Hepatocyte (in vitro differentiated cells): ENCODE data around the gene CNIH3. TPM values are rescaled to one million over a fixed set of nuclear protein-coding genes. Genes with fewer than 3 reads are reported as not detected.

Experiments
- DNase-seq: peaks from one replicate; pipeline ENCODE4 v3.0.0-alpha.2; 2016; ENCODE audit warnings: low spot score
- H2AFZ ChIP-seq: fragments of 200-600 bp; sonication (generic); 2 replicates; pipeline ENCODE4 v1.6.0; 2016; ENCODE audit warnings: antibody characterized with exemption, mild to moderate bottlenecking
- H3K27ac ChIP-seq: fragments of 200-600 bp; sonication (generic); 2 replicates; pipeline ENCODE4 v1.5.1; 2016; ENCODE audit warnings: mild to moderate bottlenecking
- H3K27me3 ChIP-seq: fragments of 200-600 bp; sonication (generic); 2 replicates; pipeline ENCODE4 v1.6.1; 2016
- H3K36me3 ChIP-seq: fragments of 200-600 bp; sonication (generic); replicated peaks from 2 replicates; pipeline ENCODE4 v1.5.1; 2016; ENCODE audit warnings: low read depth; ENCODE audit not compliant: insufficient read depth
- H3K4me1 ChIP-seq: fragments of 200-600 bp; sonication (generic); 2 replicates; pipeline ENCODE4 v1.5.1; 2016; ENCODE audit warnings: mild to moderate bottlenecking, moderate library complexity; ENCODE audit not compliant: insufficient read depth
- H3K4me2 ChIP-seq: fragments of 200-600 bp; sonication (generic); 2 replicates; pipeline ENCODE4 v1.6.0; 2016
- H3K4me3 ChIP-seq: fragments of 200-600 bp; sonication (generic); 2 replicates; pipeline ENCODE4 v1.5.1; 2016; ENCODE audit warnings: mild to moderate bottlenecking
- H3K79me2 ChIP-seq: fragments of 200-600 bp; sonication (generic); 2 replicates; pipeline ENCODE4 v1.6.0; 2017; ENCODE audit warnings: mild to moderate bottlenecking
- H3K9me2 ChIP-seq: fragments of 200-600 bp; sonication (generic); replicated peaks from 2 replicates; pipeline ENCODE4 v1.6.0; 2017; ENCODE audit warnings: mild to moderate bottlenecking; ENCODE audit not compliant: insufficient read depth
- H3K9me3 ChIP-seq: fragments of 200-600 bp; sonication (generic); 2 replicates; pipeline ENCODE4 v1.5.1; 2016; ENCODE audit warnings: low read depth, mild to moderate bottlenecking
- H4K20me1 ChIP-seq: fragments of 200-600 bp; sonication (generic); 2 replicates; pipeline ENCODE4 v1.6.0; 2016; ENCODE audit warnings: mild to moderate bottlenecking; ENCODE audit not compliant: insufficient read depth, poor library complexity, severe bottlenecking
- CTCF ChIP-seq: fragments of 200-600 bp; sonication (generic); IDR thresholded peaks from 2 replicates; pipeline ENCODE4 v1.5.1; 2016; ENCODE audit warnings: antibody characterized with exemption, mild to moderate bottlenecking; ENCODE audit not compliant: poor library complexity
- EZH2 ChIP-seq: fragments of 200-600 bp; sonication (generic); IDR thresholded peaks from 2 replicates; pipeline ENCODE4 v1.6.1; 2016; ENCODE audit warnings: antibody characterized with exemption, mild to moderate bottlenecking, borderline replicate concordance
- EZH2phosphoT487 ChIP-seq: fragments of 200-600 bp; sonication (generic); IDR thresholded peaks from one replicate; pipeline ENCODE4 v1.6.1; 2018; ENCODE audit warnings: antibody characterized with exemption, mild to moderate bottlenecking, low read depth, moderate library complexity; ENCODE audit not compliant: unreplicated experiment, severe bottlenecking
- WGBS: methylation state at CpG from one replicate; pipeline ENCODE4 v1.1.6; 2016; ENCODE audit warnings: low lambda C conversion rate; ENCODE audit errors: missing lambda C conversion rate; 5-methylcytosine and 5-hydroxymethylcytosine counted together
- polyA plus RNA-seq: library from polyadenylated mRNA; unstranded; fragments of >200 nt; fragmentation: Nextera tagmentation; extraction: Ambion mirVana; gene quantifications from 2 replicates; pipeline ENCODE4 v1.2.1, GENCODE V29; 2016
- total RNA-seq: library from RNA; depleted of rRNA; stranded (reverse); fragments of >200 nt; gene quantifications from 2 replicates; pipeline ENCODE4 v1.2.3, GENCODE V29; 2014

The CNIH3 gene
- total and polyA plus RNA-seq, 2 experiments from 2014 or later, result 2.8 to 3.5 TPM

DNA sequence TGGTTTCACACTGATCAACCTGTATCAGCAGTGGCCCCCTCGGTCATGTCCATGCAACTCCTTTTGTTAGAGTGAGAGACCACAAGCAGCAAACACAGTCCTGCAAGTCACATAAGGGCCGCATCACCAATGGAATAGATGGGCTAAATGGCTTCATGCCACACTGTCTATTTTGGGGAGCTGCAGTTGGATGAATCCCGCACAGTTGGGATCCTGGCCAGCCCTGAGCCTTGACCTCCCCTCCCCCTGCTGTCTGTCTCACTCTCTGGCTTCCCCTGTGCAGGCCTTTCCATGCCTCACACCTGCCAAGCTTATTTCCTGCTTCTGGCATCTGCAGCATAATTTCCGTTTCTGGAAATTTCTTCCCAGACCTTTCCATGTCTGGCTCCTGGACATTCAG lies 57.0 kb downstream of the CNIH3 start:
- H3K9me2 ChIP-seq, result no peaks in the 10 kb centered on the region
- H3K27ac ChIP-seq, result no peak overlapping the region
- no peak overlapping the region for H3K4me3 ChIP-seq
- no peaks in the 10 kb centered on the region for H3K27me3 ChIP-seq
- no peaks in the 10 kb centered on the region for H3K4me1 ChIP-seq
- H3K79me2 ChIP-seq, result no peaks in the 10 kb centered on the region
- 77% methylated on average over 4 of the region's 4 CpGs for WGBS
- no peaks in the 10 kb centered on the region for H3K36me3 ChIP-seq
- H3K4me2 ChIP-seq, result no peak overlapping the region
- no peaks in the 10 kb centered on the region for H3K9me3 ChIP-seq
- no peak for DNase-seq
- H4K20me1 ChIP-seq, result no peaks in the 10 kb centered on the region
- no peak overlapping the region for H2AFZ ChIP-seq
- TF ChIP-seq EZH2phosphoT487, result no peak
- TF ChIP-seq EZH2, result no peak
- no peak for TF ChIP-seq CTCF

DNA sequence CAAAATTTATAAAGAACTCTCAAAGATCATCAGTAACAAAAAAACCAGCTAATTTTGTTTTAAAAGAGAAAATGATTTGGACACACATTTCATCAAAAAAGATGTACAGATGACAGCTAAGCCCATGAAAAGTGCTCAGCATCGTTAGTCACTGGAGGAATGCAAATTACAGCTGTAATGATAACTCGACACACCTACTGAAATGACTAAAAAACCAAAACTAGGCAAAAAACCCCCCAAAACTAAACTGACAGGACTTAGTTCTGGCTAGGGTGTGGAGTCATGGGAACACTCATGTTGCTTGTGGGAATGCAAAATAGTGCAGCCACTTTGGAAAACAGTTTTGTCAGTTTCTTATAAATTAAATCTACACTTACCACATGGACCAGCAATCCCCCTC lies 59.5 kb downstream of the CNIH3 start:
- no peak for DNase-seq
- 87% methylated on average over 2 of the region's 2 CpGs for WGBS
- Histone ChIP-seq H4K20me1 (no peaks in the 10 kb centered on the region), H3K36me3 (no peaks in the 10 kb centered on the region), H3K9me3 (no peaks in the 10 kb centered on the region), H3K4me3 (no peak overlapping the region), H3K27me3 (no peaks in the 10 kb centered on the region), H3K4me2 (no peak overlapping the region), H3K4me1 (no peaks in the 10 kb centered on the region), H3K9me2 (no peaks in the 10 kb centered on the region), H2AFZ (no peak overlapping the region), H3K79me2 (no peaks in the 10 kb centered on the region), H3K27ac (no peak overlapping the region)
- no peak for TF ChIP-seq CTCF
- TF ChIP-seq EZH2, result no peak
- no peak for TF ChIP-seq EZH2phosphoT487

DNA sequence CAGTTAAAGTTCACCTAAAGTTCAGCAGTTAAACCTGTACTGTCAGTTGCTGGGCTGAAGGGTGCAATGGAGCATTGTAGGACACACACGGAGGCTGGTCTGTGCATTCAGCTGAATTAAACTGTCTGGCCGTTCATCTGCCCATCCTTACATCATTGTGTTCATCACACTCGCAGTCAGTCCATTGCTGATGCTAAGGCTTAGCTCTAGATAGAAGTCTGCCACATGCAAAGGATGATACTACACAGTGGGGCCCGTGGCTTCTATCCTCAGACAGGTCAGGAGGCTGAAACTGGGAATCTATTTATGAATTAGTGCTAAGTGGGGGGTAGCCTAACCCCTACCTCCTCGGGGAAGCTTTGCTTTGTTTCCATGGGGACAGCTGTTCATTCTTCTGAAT lies 60.4 kb downstream of the CNIH3 start:
- no peaks in the 10 kb centered on the region for H3K9me2 ChIP-seq
- H3K36me3 ChIP-seq, result no peaks in the 10 kb centered on the region
- H3K79me2 ChIP-seq, result no peaks in the 10 kb centered on the region
- WGBS, result 72% methylated on average over 5 of the region's 5 CpGs
- H4K20me1 ChIP-seq, result no peaks in the 10 kb centered on the region
- no peak for DNase-seq
- no peaks in the 10 kb centered on the region for H3K9me3 ChIP-seq
- H3K4me3 ChIP-seq, result no peak overlapping the region
- no peak overlapping the region for H3K27ac ChIP-seq
- H3K4me2 ChIP-seq, result no peak overlapping the region
- no peak for TF ChIP-seq EZH2phosphoT487
- no peak for TF ChIP-seq EZH2
- TF ChIP-seq CTCF, result no peak
- no peak overlapping the region for H2AFZ ChIP-seq
- no peaks in the 10 kb centered on the region for H3K4me1 ChIP-seq
- H3K27me3 ChIP-seq, result no peaks in the 10 kb centered on the region

DNA sequence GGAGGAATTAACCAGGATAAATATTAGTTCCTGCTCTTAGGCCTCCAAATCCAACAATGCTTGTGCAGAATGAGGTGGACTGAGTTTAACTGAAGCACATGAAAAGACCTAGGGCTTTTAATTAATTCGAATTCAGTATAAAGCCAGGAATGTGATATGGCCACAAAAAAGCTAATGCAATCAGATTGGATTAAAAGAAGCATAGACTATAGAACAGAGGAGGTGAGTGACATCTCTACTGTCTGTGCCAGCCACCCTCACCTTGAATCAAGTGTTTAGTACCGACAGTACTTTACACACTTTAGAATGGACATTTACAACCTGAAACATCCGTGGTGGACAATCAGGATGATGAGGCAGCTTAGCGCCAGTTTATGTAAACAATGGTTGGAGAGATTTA lies 62.1 kb downstream of the CNIH3 start:
- no peak overlapping the region for H3K4me2 ChIP-seq
- H3K4me1 ChIP-seq, result no peaks in the 10 kb centered on the region
- H4K20me1 ChIP-seq, result no peaks in the 10 kb centered on the region
- DNase-seq, result no peak
- H3K9me2 ChIP-seq, result no peaks in the 10 kb centered on the region
- no peaks in the 10 kb centered on the region for H3K9me3 ChIP-seq
- no peak overlapping the region for H3K4me3 ChIP-seq
- H3K79me2 ChIP-seq, result no peaks in the 10 kb centered on the region
- TF ChIP-seq EZH2, result no peak
- no peak for TF ChIP-seq EZH2phosphoT487
- TF ChIP-seq CTCF, result no peak
- no peaks in the 10 kb centered on the region for H3K27me3 ChIP-seq
- no peak overlapping the region for H2AFZ ChIP-seq
- H3K36me3 ChIP-seq, result no peaks in the 10 kb centered on the region
- 71% methylated on average over 4 of the region's 4 CpGs for WGBS
- H3K27ac ChIP-seq, result no peak overlapping the region
